MCF 10A (cell line): ENCODE data around the gene ANXA6. TPM values are rescaled to one million over a fixed set of nuclear protein-coding genes. Genes with fewer than 3 reads are reported as not detected.

Experiments
- BruUV-seq: library from RNA; stranded (reverse); fragments of 400-500 nt; replicated peaks from 2 replicates; lab custom pipeline; 2021; lab: Mats Ljungman, UMichigan
- CTCF ChIA-PET: fragments of 300-600 bp; sonication (Branson Sonifier 250); formaldehyde crosslinking; extraction: SDS; loops from one replicate; lab custom pipeline; 2021; ENCODE audit warnings: antibody characterized with exemption, inconsistent platforms; lab: Yijun Ruan, JAX
- POLR2A ChIA-PET: fragments of 300-600, 350-650 bp; sonication (Branson Sonifier 250); formaldehyde crosslinking; extraction: SDS; loops from one replicate; lab custom pipeline; 2020; ENCODE audit warnings: antibody characterized with exemption, inconsistent platforms; lab: Yijun Ruan, JAX
- DNase-seq: peaks from one replicate; pipeline ENCODE4 v3.0.0-alpha.2; 2018; ENCODE audit not compliant: unreplicated experiment
- H3K27ac Mint-ChIP-seq: one replicate; pipeline ENCODE4 v1.8.0; 2022; ENCODE audit warnings: mild to moderate bottlenecking, low read depth, mixed read lengths; ENCODE audit not compliant: unreplicated experiment
- H3K27me3 Mint-ChIP-seq: one replicate; pipeline ENCODE4 v1.8.0; 2022; ENCODE audit warnings: mixed read lengths; ENCODE audit not compliant: insufficient read depth, unreplicated experiment
- H3K36me3 Mint-ChIP-seq: one replicate; pipeline ENCODE4 v1.8.0; 2022; ENCODE audit warnings: mild to moderate bottlenecking, moderate library complexity, mixed read lengths; ENCODE audit not compliant: insufficient read depth, unreplicated experiment
- H3K4me1 Mint-ChIP-seq: one replicate; pipeline ENCODE4 v1.8.0; 2022; ENCODE audit warnings: mixed read lengths; ENCODE audit not compliant: insufficient read depth, unreplicated experiment
- H3K4me3 Mint-ChIP-seq: one replicate; pipeline ENCODE4 v1.8.0; 2022; ENCODE audit warnings: mild to moderate bottlenecking, moderate library complexity, mixed read lengths; ENCODE audit not compliant: unreplicated experiment
- H3K9me3 Mint-ChIP-seq: one replicate; pipeline ENCODE4 v1.8.0; 2022; ENCODE audit warnings: mixed read lengths; ENCODE audit not compliant: unreplicated experiment
- CTCF ChIP-seq: fragments of 200-600 bp; IDR thresholded peaks from one replicate; pipeline ENCODE4 v1.8.0; 2022; ENCODE audit warnings: antibody characterized with exemption, mild to moderate bottlenecking; ENCODE audit not compliant: unreplicated experiment
- intact Hi-C: fragments of 100-400 bp; cut with micrococcal nuclease; formaldehyde crosslinking; loops from 2 replicates; pipeline ENCODE4 v1.14.1; 2022
- total RNA-seq: library from RNA; stranded (reverse); gene quantifications from 2 replicates; pipeline ENCODE4 v1.2.3, GENCODE V29; 2022

Gene ANXA6
- total RNA-seq, 1 experiment from 2014 or later = 2.6 TPM

- no peaks in the 10 kb centered on the region for H3K27me3 Mint-ChIP-seq
- intact Hi-C loops = no loop called here
- BruUV-seq = no TSS peak
Observed at GRCh38 chr5:151182524-151182900, 24.9 kb upstream of the ANXA6 start.

GRCh38 chr5:151181818-151182523 lies 24.4 kb upstream of the ANXA6 start:
- peaks cover 7% of the 10 kb centered on the region for H3K9me3 Mint-ChIP-seq
- peaks cover 6% of the 10 kb centered on the region for H3K36me3 Mint-ChIP-seq
- H3K4me3 Mint-ChIP-seq = no peak overlapping the region
- ChIA-PET CTCF (interaction anchor here (0.6 to 3.3 kb wide), 10 partner anchors 12 to 628 kb away, joined by 3 to 23 read pairs (median 5); no protein-coding TSS in a partner anchor), POLR2A (no interaction called here)
- DNase-seq = no peak
- BruUV-seq = no TSS peak
- no peak for TF ChIP-seq CTCF
- H3K27ac Mint-ChIP-seq = no peak overlapping the region
- no peaks in the 10 kb centered on the region for H3K27me3 Mint-ChIP-seq
- intact Hi-C loops = no loop called here
- H3K4me1 Mint-ChIP-seq = no peaks in the 10 kb centered on the region

More at GRCh38 chr5:151182524-151182900, 24.9 kb upstream of the ANXA6 start:
- Mint-ChIP-seq H3K27ac (no peak overlapping the region), H3K36me3 (peaks cover 6% of the 10 kb centered on the region), H3K4me1 (no peaks in the 10 kb centered on the region), H3K9me3 (peaks cover 7% of the 10 kb centered on the region), H3K4me3 (no peak overlapping the region)
- TF ChIP-seq CTCF = no peak
- DNase-seq = no peak
- ChIA-PET CTCF (interaction anchor here (0.6 to 3.3 kb wide), 8 partner anchors 11 to 628 kb away, joined by 3 to 23 read pairs (median 6); no protein-coding TSS in a partner anchor), POLR2A (no interaction called here)

- no TSS peak for BruUV-seq
- no peaks in the 10 kb centered on the region for H3K27me3 Mint-ChIP-seq
- no peak overlapping the region for H3K27ac Mint-ChIP-seq
- no peak for DNase-seq
- no peak overlapping the region for H3K4me3 Mint-ChIP-seq
- peaks cover 6% of the 10 kb centered on the region for H3K36me3 Mint-ChIP-seq
- ChIA-PET POLR2A (no interaction called here), CTCF (interaction anchor here (0.6 to 6.4 kb wide), 5 partner anchors 11 to 1210 kb away, joined by 3 to 46 read pairs (median 5); no protein-coding TSS in a partner anchor)
- H3K4me1 Mint-ChIP-seq = no peaks in the 10 kb centered on the region
- intact Hi-C loops = no loop called here
- peaks cover 7% of the 10 kb centered on the region for H3K9me3 Mint-ChIP-seq
- no peak for TF ChIP-seq CTCF
Observed at GRCh38 chr5:151180291-151180690, 22.7 kb upstream of the ANXA6 start.

DNA sequence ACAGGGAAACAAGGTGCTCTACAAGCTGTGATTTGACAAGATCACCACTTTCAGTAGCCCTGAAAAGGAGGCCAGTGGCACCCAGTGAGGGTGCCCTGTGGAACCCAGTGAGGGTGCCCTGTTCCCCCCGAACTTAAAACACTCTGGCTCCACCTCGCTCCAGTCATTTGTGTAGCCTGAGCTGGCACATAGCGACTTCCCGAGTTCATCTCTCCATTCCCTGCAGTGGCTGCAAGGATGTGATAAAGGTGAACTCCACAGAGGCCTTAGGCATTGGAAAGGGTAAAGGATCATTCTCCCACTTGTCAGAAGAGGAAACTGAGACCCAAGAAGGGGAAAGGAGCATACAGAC lies 21.9 kb upstream of the ANXA6 start:
- BruUV-seq = no TSS peak
- CTCF ChIA-PET = interaction anchor here (0.7 to 6.4 kb wide), 8 partner anchors 10 to 177 kb away, joined by 3 to 46 read pairs (median 4); no protein-coding TSS in a partner anchor
- intact Hi-C loops = no loop called here

More for the DNA sequence above, 21.9 kb upstream of the ANXA6 start:
- no peak for TF ChIP-seq CTCF
- H3K9me3 Mint-ChIP-seq = peaks cover 7% of the 10 kb centered on the region
- peaks cover 6% of the 10 kb centered on the region for H3K36me3 Mint-ChIP-seq
- no peaks in the 10 kb centered on the region for H3K4me1 Mint-ChIP-seq
- no peak for DNase-seq
- no peaks in the 10 kb centered on the region for H3K27me3 Mint-ChIP-seq
- POLR2A ChIA-PET = no interaction called here
- H3K27ac Mint-ChIP-seq = no peak overlapping the region
- no peak overlapping the region for H3K4me3 Mint-ChIP-seq
